K562 (cell line): ENCODE measurements around the gene ARHGAP22. TPM values are rescaled to one million over a fixed set of nuclear protein-coding genes. Genes with fewer than 3 reads are reported as not detected.
A peak's percentile ranks its signal among the peaks of the same experiment; 100 is the strongest.

Source experiments
- CREB1 ChIP-seq, 2 experiments: sonication (generic) in 1 of 2; formaldehyde crosslinking in 1 of 2; IDR thresholded peaks; 2 replicates each; pipeline versions ENCODE4 v1.6.1 to v1.8.0; 2012 to 2022; ENCODE audit warnings: inconsistent platforms in 1 of 2, mild to moderate bottlenecking in 1 of 2, missing genetic modification reagents in 1 of 2, moderate library complexity in 1 of 2
- CSDE1 ChIP-seq, 2 experiments: fragments of 450-650 bp; IDR thresholded peaks; 2 replicates each; pipeline ENCODE4 v1.6.1; 2016; ENCODE audit warnings: mild to moderate bottlenecking in 1 of 2
- ELF2 ChIP-seq: fragments of 250-450 bp; sonication (Bioruptor Pico); IDR thresholded peaks from 2 replicates; pipeline ENCODE4 v1.5.0; 2021; ENCODE audit warnings: mild to moderate bottlenecking
- ETV1 ChIP-seq: fragments of 450-650 bp; conservative IDR thresholded peaks from 2 replicates; pipeline ENCODE4 v1.6.1; 2016; ENCODE audit warnings: missing genetic modification characterization, control low read depth, low read depth, missing compliant biosample characterization
- IFI16 ChIP-seq: fragments of 250-450 bp; sonication (Bioruptor Pico); IDR thresholded peaks from 2 replicates; pipeline ENCODE4 v2.1.2; 2022; ENCODE audit warnings: mild to moderate bottlenecking, inconsistent platforms
- KLF1 ChIP-seq: fragments of 450-650 bp; IDR thresholded peaks from 2 replicates; pipeline ENCODE4 v1.6.1; 2016; ENCODE audit warnings: missing genetic modification characterization, missing compliant biosample characterization
- NBN ChIP-seq: fragments of 450-650 bp; IDR thresholded peaks from 2 replicates; pipeline ENCODE4 v1.6.1; 2016; ENCODE audit warnings: low read depth, mild to moderate bottlenecking
- PPARD ChIP-seq: fragments of 250-450 bp; sonication (Bioruptor Pico); IDR thresholded peaks from 2 replicates; pipeline ENCODE4 v1.8.0; 2022; ENCODE audit warnings: inconsistent platforms, mild to moderate bottlenecking, moderate library complexity
- SPI1 ChIP-seq: IDR thresholded peaks from 2 replicates; pipeline ENCODE4 v1.6.1; 2011; ENCODE audit warnings: low read depth, low read length, control low read depth, borderline replicate concordance
- TRIM24 ChIP-seq, 2 experiments: fragments of 450-650 bp; IDR thresholded peaks; 2 replicates each; pipeline ENCODE4 v1.6.1; 2016
- ZBTB26 ChIP-seq: fragments of 450-650 bp; formaldehyde crosslinking; IDR thresholded peaks from 2 replicates; pipeline ENCODE4 v1.4.0; 2022; ENCODE audit warnings: missing genetic modification characterization
- ZNF143 ChIP-seq: sonication (generic); formaldehyde crosslinking; IDR thresholded peaks from 2 replicates; pipeline ENCODE4 v1.9.0; 2022; ENCODE audit warnings: mild to moderate bottlenecking, missing genetic modification reagents
- ZNF584 ChIP-seq: fragments of 200-800 bp; sonication (Bioruptor generic); IDR thresholded peaks from 2 replicates; pipeline ENCODE4 v1.6.1; 2016; ENCODE audit warnings: low read depth, mild to moderate bottlenecking, missing genetic modification characterization, missing compliant biosample characterization
- polyA plus RNA-seq, 8 experiments: library from polyadenylated mRNA; depleted of rRNA in 4 of 8; stranded (reverse) in 5 of 8; unstranded in 3 of 8; fragments of >200 nt; fragmentation: Nextera tagmentation in 2 of 8; fragmentation: Illumina TruSeq in 1 of 8; extraction: Ambion mirVana in 2 of 8; extraction: Trizol in 1 of 8; gene quantifications; 2 replicates each; pipeline versions ENCODE4 v1.2.1 to v1.2.3, GENCODE V29; 2011 to 2014; ENCODE audit warnings: inconsistent platforms in 1 of 8, missing spikeins in 1 of 8
- total RNA-seq, 7 experiments: library from RNA; depleted of rRNA in 6 of 7; stranded (reverse); fragments of >200 nt in 6 of 7; fragmentation: Illumina TruSeq in 2 of 7; extraction: Trizol in 2 of 7; gene quantifications; 2 replicates each; pipeline versions ENCODE4 v1.2.1 to v1.2.3, GENCODE V29; 2011 to 2021; ENCODE audit warnings: low replicate concordance in 1 of 7
- TF ChIP-seq, protein P1 (sequence below): fragments of 450-650 bp; IDR thresholded peaks from 2 replicates; pipeline ENCODE4 v1.6.1; 2017; ENCODE audit warnings: antibody characterized with exemption, mild to moderate bottlenecking
- TF ChIP-seq, protein P2 (sequence below): fragments of 250-450 bp; sonication (Bioruptor Pico); IDR thresholded peaks from 2 replicates; pipeline ENCODE4 v1.5.0; 2020; ENCODE audit warnings: mild to moderate bottlenecking, borderline replicate concordance
- TF ChIP-seq, protein P3 (sequence below): fragments of 450-650 bp; conservative IDR thresholded peaks from 2 replicates; pipeline ENCODE4 v1.6.1; 2016; ENCODE audit warnings: missing genetic modification characterization, low read depth, mild to moderate bottlenecking, control low read depth, missing compliant biosample characterization

The ARHGAP22 gene
- total and polyA plus RNA-seq, 9 of the 15 experiments (the other 6 are each of a cell fraction or from before 2014, with no cell fraction given), result 1.3 to 28.1 (median 12.7) TPM

- TF ChIP-seq ZNF584 (CRISPR knock-in tag) (0 out of 2 replicates have a peak, but pooled peaks have one; percentile 49), ELF2 (CRISPR knock-in tag) (peak; percentile 31; the same call in 1 of the 2 replicates), CSDE1 (IDR thresholded peaks at IDR 0.05) (no peak), ETV1 (tag) (peak; percentile 99), PPARD (CRISPR knock-in tag) (no peak), SPI1 (peak; percentile 47; the same call in 1 of the 2 replicates), KLF1 (no peak), IFI16 (CRISPR knock-in tag) (peak; percentile 25), ZNF143 (no peak), ZBTB26 (CRISPR knock-in tag) (0 out of 2 replicates have a peak, but pooled peaks have one; percentile 37), NBN (peak; percentile 91; the same call in 1 of the 2 replicates), TRIM24 (IDR thresholded peaks at IDR 0.05) (peak; percentile 89 to 93), CREB1 (IDR thresholded peaks at IDR 0.05) (peak; percentile 53; the same call in 1 of the 2 replicates), CREB1 (CRISPR knock-in tag; IDR thresholded peaks at IDR 0.05) (no peak; the same call in 1 of the 2 replicates)
- TF ChIP-seq, protein P1, sequence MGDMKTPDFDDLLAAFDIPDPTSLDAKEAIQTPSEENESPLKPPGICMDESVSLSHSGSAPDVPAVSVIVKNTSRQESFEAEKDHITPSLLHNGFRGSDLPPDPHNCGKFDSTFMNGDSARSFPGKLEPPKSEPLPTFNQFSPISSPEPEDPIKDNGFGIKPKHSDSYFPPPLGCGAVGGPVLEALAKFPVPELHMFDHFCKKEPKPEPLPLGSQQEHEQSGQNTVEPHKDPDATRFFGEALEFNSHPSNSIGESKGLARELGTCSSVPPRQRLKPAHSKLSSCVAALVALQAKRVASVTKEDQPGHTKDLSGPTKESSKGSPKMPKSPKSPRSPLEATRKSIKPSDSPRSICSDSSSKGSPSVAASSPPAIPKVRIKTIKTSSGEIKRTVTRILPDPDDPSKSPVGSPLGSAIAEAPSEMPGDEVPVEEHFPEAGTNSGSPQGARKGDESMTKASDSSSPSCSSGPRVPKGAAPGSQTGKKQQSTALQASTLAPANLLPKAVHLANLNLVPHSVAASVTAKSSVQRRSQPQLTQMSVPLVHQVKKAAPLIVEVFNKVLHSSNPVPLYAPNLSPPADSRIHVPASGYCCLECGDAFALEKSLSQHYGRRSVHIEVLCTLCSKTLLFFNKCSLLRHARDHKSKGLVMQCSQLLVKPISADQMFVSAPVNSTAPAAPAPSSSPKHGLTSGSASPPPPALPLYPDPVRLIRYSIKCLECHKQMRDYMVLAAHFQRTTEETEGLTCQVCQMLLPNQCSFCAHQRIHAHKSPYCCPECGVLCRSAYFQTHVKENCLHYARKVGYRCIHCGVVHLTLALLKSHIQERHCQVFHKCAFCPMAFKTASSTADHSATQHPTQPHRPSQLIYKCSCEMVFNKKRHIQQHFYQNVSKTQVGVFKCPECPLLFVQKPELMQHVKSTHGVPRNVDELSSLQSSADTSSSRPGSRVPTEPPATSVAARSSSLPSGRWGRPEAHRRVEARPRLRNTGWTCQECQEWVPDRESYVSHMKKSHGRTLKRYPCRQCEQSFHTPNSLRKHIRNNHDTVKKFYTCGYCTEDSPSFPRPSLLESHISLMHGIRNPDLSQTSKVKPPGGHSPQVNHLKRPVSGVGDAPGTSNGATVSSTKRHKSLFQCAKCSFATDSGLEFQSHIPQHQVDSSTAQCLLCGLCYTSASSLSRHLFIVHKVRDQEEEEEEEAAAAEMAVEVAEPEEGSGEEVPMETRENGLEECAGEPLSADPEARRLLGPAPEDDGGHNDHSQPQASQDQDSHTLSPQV, result peak; percentile 99
- TF ChIP-seq, protein P2, sequence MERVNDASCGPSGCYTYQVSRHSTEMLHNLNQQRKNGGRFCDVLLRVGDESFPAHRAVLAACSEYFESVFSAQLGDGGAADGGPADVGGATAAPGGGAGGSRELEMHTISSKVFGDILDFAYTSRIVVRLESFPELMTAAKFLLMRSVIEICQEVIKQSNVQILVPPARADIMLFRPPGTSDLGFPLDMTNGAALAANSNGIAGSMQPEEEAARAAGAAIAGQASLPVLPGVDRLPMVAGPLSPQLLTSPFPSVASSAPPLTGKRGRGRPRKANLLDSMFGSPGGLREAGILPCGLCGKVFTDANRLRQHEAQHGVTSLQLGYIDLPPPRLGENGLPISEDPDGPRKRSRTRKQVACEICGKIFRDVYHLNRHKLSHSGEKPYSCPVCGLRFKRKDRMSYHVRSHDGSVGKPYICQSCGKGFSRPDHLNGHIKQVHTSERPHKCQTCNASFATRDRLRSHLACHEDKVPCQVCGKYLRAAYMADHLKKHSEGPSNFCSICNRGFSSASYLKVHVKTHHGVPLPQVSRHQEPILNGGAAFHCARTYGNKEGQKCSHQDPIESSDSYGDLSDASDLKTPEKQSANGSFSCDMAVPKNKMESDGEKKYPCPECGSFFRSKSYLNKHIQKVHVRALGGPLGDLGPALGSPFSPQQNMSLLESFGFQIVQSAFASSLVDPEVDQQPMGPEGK (CRISPR knock-in tag), result no peak
- TF ChIP-seq, protein P3, sequence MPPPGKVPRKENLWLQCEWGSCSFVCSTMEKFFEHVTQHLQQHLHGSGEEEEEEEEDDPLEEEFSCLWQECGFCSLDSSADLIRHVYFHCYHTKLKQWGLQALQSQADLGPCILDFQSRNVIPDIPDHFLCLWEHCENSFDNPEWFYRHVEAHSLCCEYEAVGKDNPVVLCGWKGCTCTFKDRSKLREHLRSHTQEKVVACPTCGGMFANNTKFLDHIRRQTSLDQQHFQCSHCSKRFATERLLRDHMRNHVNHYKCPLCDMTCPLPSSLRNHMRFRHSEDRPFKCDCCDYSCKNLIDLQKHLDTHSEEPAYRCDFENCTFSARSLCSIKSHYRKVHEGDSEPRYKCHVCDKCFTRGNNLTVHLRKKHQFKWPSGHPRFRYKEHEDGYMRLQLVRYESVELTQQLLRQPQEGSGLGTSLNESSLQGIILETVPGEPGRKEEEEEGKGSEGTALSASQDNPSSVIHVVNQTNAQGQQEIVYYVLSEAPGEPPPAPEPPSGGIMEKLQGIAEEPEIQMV (tag), result peak; percentile 61
Measured at GRCh38 chr10:48470115-48470892, 134.6 kb downstream of the ARHGAP22 start (continued).
